H9 (cell line): Measurements from ENCODE around the gene UNC5C. TPM values are rescaled to one million over a fixed set of nuclear protein-coding genes. Genes with fewer than 3 reads are reported as not detected.

Experiments used
- DNase-seq: peaks from one replicate; pipeline ENCODE4 v3.0.0-alpha.2; 2017
- H2AFZ ChIP-seq: one replicate; pipeline ENCODE4 v1.6.1; 2013; ENCODE audit warnings: mild to moderate bottlenecking, low read length, control low read depth, moderate library complexity
- H2AK5ac ChIP-seq: 2 replicates; pipeline ENCODE4 v1.6.1; 2013; ENCODE audit warnings: low read length, control low read depth, mixed read lengths; ENCODE audit not compliant: insufficient read length
- H2BK120ac ChIP-seq: one replicate; pipeline ENCODE4 v1.6.1; 2013; ENCODE audit warnings: low read depth, mild to moderate bottlenecking, low read length, control low read depth, inconsistent platforms; ENCODE audit not compliant: poor library complexity, severe bottlenecking
- H2BK12ac ChIP-seq: 2 replicates; pipeline ENCODE4 v1.6.1; 2013; ENCODE audit warnings: low read length, control low read depth, mixed read lengths, low read depth; ENCODE audit not compliant: insufficient read length
- H2BK15ac ChIP-seq: 2 replicates; pipeline ENCODE4 v1.6.1; 2013; ENCODE audit warnings: low read depth, low read length, control low read depth
- H2BK20ac ChIP-seq: one replicate; pipeline ENCODE4 v1.6.1; 2013; ENCODE audit warnings: low read depth, mild to moderate bottlenecking, low read length, control low read depth, inconsistent platforms; ENCODE audit not compliant: poor library complexity, severe bottlenecking
- H2BK5ac ChIP-seq: 2 replicates; pipeline ENCODE4 v1.6.1; 2013; ENCODE audit warnings: low read length, control low read depth, mixed read lengths; ENCODE audit not compliant: insufficient read length
- H3K14ac ChIP-seq: 2 replicates; pipeline ENCODE4 v1.6.1; 2013; ENCODE audit warnings: low read length, control low read depth; ENCODE audit not compliant: insufficient read depth
- H3K18ac ChIP-seq: 2 replicates; pipeline ENCODE4 v1.6.1; 2013; ENCODE audit warnings: low read depth, mild to moderate bottlenecking, mixed read lengths, low read length, control low read depth; ENCODE audit not compliant: insufficient read length
- H3K23ac ChIP-seq: 2 replicates; pipeline ENCODE4 v1.6.1; 2013; ENCODE audit warnings: low read length, control low read depth, mixed read lengths, low read depth; ENCODE audit not compliant: insufficient read length
- H3K23me2 ChIP-seq: 2 replicates; pipeline ENCODE4 v1.6.1; 2013; ENCODE audit warnings: low read depth, mild to moderate bottlenecking, mixed read lengths, low read length, control low read depth; ENCODE audit not compliant: insufficient read length, poor library complexity, severe bottlenecking
- H3K27ac ChIP-seq: 2 replicates; pipeline ENCODE4 v1.5.1; 2013; ENCODE audit warnings: low read length, control low read depth, mixed read lengths, low read depth; ENCODE audit not compliant: insufficient read length
- H3K27me3 ChIP-seq: 2 replicates; pipeline ENCODE4 v1.6.1; 2013; ENCODE audit warnings: low read length, control low read depth, inconsistent platforms; ENCODE audit not compliant: insufficient read depth
- H3K4ac ChIP-seq: 2 replicates; pipeline ENCODE4 v1.6.1; 2013; ENCODE audit warnings: low read depth, mild to moderate bottlenecking, control low read depth, inconsistent platforms, low read length, moderate library complexity
- H3K4me1 ChIP-seq: 2 replicates; pipeline ENCODE4 v1.6.1; 2013; ENCODE audit warnings: low read length, control low read depth, inconsistent platforms; ENCODE audit not compliant: insufficient read depth
- H3K4me2 ChIP-seq: 2 replicates; pipeline ENCODE4 v1.6.1; 2013; ENCODE audit warnings: low read length, control low read depth, mixed read lengths; ENCODE audit not compliant: insufficient read length, insufficient read depth
- H3K56ac ChIP-seq: 2 replicates; pipeline ENCODE4 v1.6.1; 2013; ENCODE audit warnings: low read depth, mild to moderate bottlenecking, mixed read lengths, low read length, control low read depth; ENCODE audit not compliant: insufficient read length
- H3K79me1 ChIP-seq: 2 replicates; pipeline ENCODE4 v1.6.1; 2013; ENCODE audit warnings: low read depth, mild to moderate bottlenecking, moderate library complexity, low read length, control low read depth, inconsistent platforms; ENCODE audit not compliant: insufficient read depth, poor library complexity, severe bottlenecking
- H3K79me2 ChIP-seq: 2 replicates; pipeline ENCODE4 v1.6.1; 2013; ENCODE audit warnings: low read length, control low read depth, inconsistent platforms; ENCODE audit not compliant: insufficient read depth
- H3K9ac ChIP-seq: 2 replicates; pipeline ENCODE4 v1.6.1; 2013; ENCODE audit warnings: low read length, control low read depth, mixed read lengths; ENCODE audit not compliant: insufficient read length; ENCODE audit errors: extremely low read depth
- H3K9me3 ChIP-seq: one replicate; pipeline ENCODE4 v1.6.1; 2013; ENCODE audit warnings: low read depth, low read length, inconsistent platforms; ENCODE audit not compliant: control insufficient read depth
- H3T11ph ChIP-seq: one replicate; pipeline ENCODE4 v1.6.1; 2013; ENCODE audit warnings: mild to moderate bottlenecking, low read length, control low read depth, inconsistent platforms
- H4K20me1 ChIP-seq: one replicate; pipeline ENCODE4 v1.6.1; 2013; ENCODE audit not compliant: control insufficient read depth, insufficient read length, insufficient read depth
- H4K5ac ChIP-seq: 2 replicates; pipeline ENCODE4 v1.6.1; 2013; ENCODE audit warnings: low read depth, mild to moderate bottlenecking, mixed read lengths, low read length, control low read depth; ENCODE audit not compliant: insufficient read length
- H4K8ac ChIP-seq: replicated peaks from 2 replicates; pipeline ENCODE4 v1.6.1; 2013; ENCODE audit warnings: low read length, control low read depth, mixed read lengths, low read depth; ENCODE audit not compliant: insufficient read length
- H4K91ac ChIP-seq: 2 replicates; pipeline ENCODE4 v1.6.1; 2013; ENCODE audit warnings: low read depth, mild to moderate bottlenecking, moderate library complexity, mixed read lengths, low read length, control low read depth; ENCODE audit not compliant: insufficient read length
- H3K27ac Mint-ChIP-seq, 3 experiments: 2 replicates in 2 of 3; 3 replicates in 1 of 3; pipeline ENCODE4 v1.8.0; 2020 to 2021; ENCODE audit warnings: mixed read lengths in 3 of 3, mild to moderate bottlenecking in 1 of 3, moderate library complexity in 1 of 3
- H3K27me3 Mint-ChIP-seq: 2 replicates; pipeline ENCODE4 v1.8.0; 2021; ENCODE audit warnings: low read depth, mild to moderate bottlenecking, moderate library complexity, mixed read lengths
- H3K36me3 Mint-ChIP-seq, 3 experiments: 2 replicates in 2 of 3; 3 replicates in 1 of 3; pipeline ENCODE4 v1.8.0; 2020 to 2021; ENCODE audit warnings: low read depth in 3 of 3, mixed read lengths in 3 of 3; ENCODE audit not compliant: insufficient read depth in 1 of 3
- H3K4me1 Mint-ChIP-seq, 2 experiments: 2 replicates each; pipeline ENCODE4 v1.8.0; 2020; ENCODE audit warnings: mixed read lengths in 2 of 2
- H3K4me3 Mint-ChIP-seq, 2 experiments: 2 replicates in 1 of 2; 3 replicates in 1 of 2; pipeline ENCODE4 v1.8.0; 2020 to 2021; ENCODE audit warnings: mild to moderate bottlenecking in 2 of 2, mixed read lengths in 2 of 2, moderate library complexity in 1 of 2
- H3K9me3 Mint-ChIP-seq, 2 experiments: 2 replicates in 1 of 2; 3 replicates in 1 of 2; pipeline ENCODE4 v1.8.0; 2020; ENCODE audit warnings: mild to moderate bottlenecking in 2 of 2, mixed read lengths in 2 of 2, moderate library complexity in 1 of 2
- CTCF ChIP-seq: fragments of 200-600 bp; sonication (generic); conservative IDR thresholded peaks from 3 replicates; pipeline ENCODE4 v1.8.0; 2021; ENCODE audit warnings: antibody characterized with exemption, mild to moderate bottlenecking
- WGBS: extraction: QIAGEN DNeasy Blood & Tissue Kit; methylation state at CpG from one replicate; pipeline ENCODE4 v1.1.7; 2013; ENCODE audit warnings: missing lambda C conversion rate, low lambda C conversion rate, mixed read lengths; ENCODE audit not compliant: insufficient read length; ENCODE audit errors: extremely low coverage; 5-methylcytosine and 5-hydroxymethylcytosine counted together
- total RNA-seq: library from RNA; stranded (reverse); gene quantifications from 2 replicates; pipeline ENCODE4 v1.2.1, GENCODE V29; 2021

The UNC5C gene
- total RNA-seq, 1 experiment from 2014 or later: not detected

GRCh38 chr4:95428291-95429070, 120.3 kb downstream of the UNC5C start:
- H3K79me1 ChIP-seq: no peaks in the 10 kb centered on the region
- no peak overlapping the region for H2BK12ac ChIP-seq
- H3K4ac ChIP-seq: no peak overlapping the region
- H3K23me2 ChIP-seq: no peaks in the 10 kb centered on the region
- Mint-ChIP-seq H3K27me3 (no peaks in the 10 kb centered on the region; the same call in 1 of the 2 replicates), H3K4me3 (no peak overlapping the region), H3K4me1 (peaks cover 5 to 6% of the 10 kb centered on the region in 2 experiments; a peak in 2 of 4 replicates), H3K36me3 (no peaks in the 10 kb centered on the region), H3K9me3 (no peaks in the 10 kb centered on the region), H3K27ac (no peak overlapping the region)
- no peak overlapping the region for H3K56ac ChIP-seq
- H3K14ac ChIP-seq: no peak overlapping the region
- H3K4me1 ChIP-seq: no peaks in the 10 kb centered on the region
- no peaks in the 10 kb centered on the region for H3K27me3 ChIP-seq
- H2BK120ac ChIP-seq: no peak overlapping the region
- H2BK15ac ChIP-seq: no peak overlapping the region
- no peak overlapping the region for H3K4me2 ChIP-seq
- DNase-seq: no peak
- H4K91ac ChIP-seq: no peak overlapping the region
- whole genome bisulfite sequencing: no CpG with 5 or more reads among the region's 2 CpGs
- H4K20me1 ChIP-seq: no peaks in the 10 kb centered on the region
- no peak overlapping the region for H4K5ac ChIP-seq
- H4K8ac ChIP-seq: no peak overlapping the region
- H3K23ac ChIP-seq: no peak overlapping the region
- TF ChIP-seq CTCF: no peak
- H3K18ac ChIP-seq: no peak overlapping the region
- no peak overlapping the region for H2AK5ac ChIP-seq
- H3K79me2 ChIP-seq: no peaks in the 10 kb centered on the region
- H2AFZ ChIP-seq: no peak overlapping the region
- no peak overlapping the region for H3T11ph ChIP-seq
- H3K9me3 ChIP-seq: no peaks in the 10 kb centered on the region
- H2BK5ac ChIP-seq: no peak overlapping the region
- H3K9ac ChIP-seq: no peak overlapping the region
- no peak overlapping the region for H2BK20ac ChIP-seq
- H3K27ac ChIP-seq: no peak overlapping the region
